NCI-H82 (cell line): Measurements from ENCODE around the gene LY6G6C.
A peak's percentile ranks its signal among the peaks of the same experiment; 100 is the strongest.

Source experiments
- DNase-seq: peaks from one replicate; lab custom pipeline; 2025; lab: John Stamatoyannopoulos, UW

LY6G6C gene

GRCh38 chr6:31741815-31742214 is 20.3 kb upstream of the LY6G6C start:
- DNase-seq, result no peak

GRCh38 chr6:31740397-31741223 is 19.1 kb upstream of the LY6G6C start:
- DNase-seq, result no peak

GRCh38 chr6:31739639-31740396 is 18.3 kb upstream of the LY6G6C start, which contains the start of gene MSH5:
Gene MSH5, plus strand, starts transcription at chr6:31740005. Its CDS starts 462 bp downstream, at chr6:31740467.
- peak; percentile 100 for DNase-seq

GRCh38 chr6:31737991-31738979 is 16.7 kb upstream of the LY6G6C start:
- DNase-seq, result peak; percentile 34

GRCh38 chr6:31737315-31737990 is 15.9 kb upstream of the LY6G6C start:
- peak; percentile 64 for DNase-seq

GRCh38 chr6:31736768-31737314 is 15.3 kb upstream of the LY6G6C start:
- DNase-seq, result peak; percentile 45

GRCh38 chr6:31736021-31736767 is 14.6 kb upstream of the LY6G6C start, which contains the start of gene CLIC1:
Gene CLIC1, minus strand, starts transcription at chr6:31736530. Its CDS starts 230 bp downstream, at chr6:31736300.
- peak; percentile 87 for DNase-seq

GRCh38 chr6:31734821-31735406 is 13.4 kb upstream of the LY6G6C start:
- peak; percentile 57 for DNase-seq

- no peak for DNase-seq
Measured at GRCh38 chr6:31734247-31734820, 12.8 kb upstream of the LY6G6C start.

GRCh38 chr6:31733734-31734133 is 12.2 kb upstream of the LY6G6C start:
- no peak for DNase-seq

GRCh38 chr6:31732029-31732428 is 10.5 kb upstream of the LY6G6C start:
- no peak for DNase-seq

- no peak for DNase-seq
Measured at GRCh38 chr6:31730631-31731086, 9.1 kb upstream of the LY6G6C start.

- peak; percentile 93 for DNase-seq
Measured at GRCh38 chr6:31729979-31730630, 8.6 kb upstream of the LY6G6C start.

GRCh38 chr6:31729515-31729978 is 8.0 kb upstream of the LY6G6C start:
- peak; percentile 95 for DNase-seq

- no peak for DNase-seq
Measured at GRCh38 chr6:31728767-31729514, 7.4 kb upstream of the LY6G6C start, which contains the start of gene DDAH2. Gene DDAH2, minus strand, starts transcription at chr6:31729299. Its CDS starts 138 bp downstream, at chr6:31729161.

- no peak for DNase-seq
Measured at GRCh38 chr6:31727717-31728671, 6.4 kb upstream of the LY6G6C start.
